Hepatocyte (in vitro differentiated cells): ENCODE data around the gene BCL3. TPM values are rescaled to one million over a fixed set of nuclear protein-coding genes. Genes with fewer than 3 reads are reported as not detected.
A peak's percentile ranks its signal among the peaks of the same experiment; 100 is the strongest.

Source experiments
- DNase-seq: peaks from one replicate; pipeline ENCODE4 v3.0.0-alpha.2; 2016; ENCODE audit warnings: low spot score
- H2AFZ ChIP-seq: fragments of 200-600 bp; sonication (generic); 2 replicates; pipeline ENCODE4 v1.6.0; 2016; ENCODE audit warnings: antibody characterized with exemption, mild to moderate bottlenecking
- H3K27ac ChIP-seq: fragments of 200-600 bp; sonication (generic); 2 replicates; pipeline ENCODE4 v1.5.1; 2016; ENCODE audit warnings: mild to moderate bottlenecking
- H3K27me3 ChIP-seq: fragments of 200-600 bp; sonication (generic); 2 replicates; pipeline ENCODE4 v1.6.1; 2016
- H3K36me3 ChIP-seq: fragments of 200-600 bp; sonication (generic); replicated peaks from 2 replicates; pipeline ENCODE4 v1.5.1; 2016; ENCODE audit warnings: low read depth; ENCODE audit not compliant: insufficient read depth
- H3K4me1 ChIP-seq: fragments of 200-600 bp; sonication (generic); 2 replicates; pipeline ENCODE4 v1.5.1; 2016; ENCODE audit warnings: mild to moderate bottlenecking, moderate library complexity; ENCODE audit not compliant: insufficient read depth
- H3K4me2 ChIP-seq: fragments of 200-600 bp; sonication (generic); 2 replicates; pipeline ENCODE4 v1.6.0; 2016
- H3K4me3 ChIP-seq: fragments of 200-600 bp; sonication (generic); 2 replicates; pipeline ENCODE4 v1.5.1; 2016; ENCODE audit warnings: mild to moderate bottlenecking
- H3K79me2 ChIP-seq: fragments of 200-600 bp; sonication (generic); 2 replicates; pipeline ENCODE4 v1.6.0; 2017; ENCODE audit warnings: mild to moderate bottlenecking
- H3K9me2 ChIP-seq: fragments of 200-600 bp; sonication (generic); replicated peaks from 2 replicates; pipeline ENCODE4 v1.6.0; 2017; ENCODE audit warnings: mild to moderate bottlenecking; ENCODE audit not compliant: insufficient read depth
- H3K9me3 ChIP-seq: fragments of 200-600 bp; sonication (generic); 2 replicates; pipeline ENCODE4 v1.5.1; 2016; ENCODE audit warnings: low read depth, mild to moderate bottlenecking
- H4K20me1 ChIP-seq: fragments of 200-600 bp; sonication (generic); 2 replicates; pipeline ENCODE4 v1.6.0; 2016; ENCODE audit warnings: mild to moderate bottlenecking; ENCODE audit not compliant: insufficient read depth, poor library complexity, severe bottlenecking
- CTCF ChIP-seq: fragments of 200-600 bp; sonication (generic); IDR thresholded peaks from 2 replicates; pipeline ENCODE4 v1.5.1; 2016; ENCODE audit warnings: antibody characterized with exemption, mild to moderate bottlenecking; ENCODE audit not compliant: poor library complexity
- EZH2 ChIP-seq: fragments of 200-600 bp; sonication (generic); IDR thresholded peaks from 2 replicates; pipeline ENCODE4 v1.6.1; 2016; ENCODE audit warnings: antibody characterized with exemption, mild to moderate bottlenecking, borderline replicate concordance
- EZH2phosphoT487 ChIP-seq: fragments of 200-600 bp; sonication (generic); IDR thresholded peaks from one replicate; pipeline ENCODE4 v1.6.1; 2018; ENCODE audit warnings: antibody characterized with exemption, mild to moderate bottlenecking, low read depth, moderate library complexity; ENCODE audit not compliant: unreplicated experiment, severe bottlenecking
- WGBS: methylation state at CpG from one replicate; pipeline ENCODE4 v1.1.6; 2016; ENCODE audit warnings: low lambda C conversion rate; ENCODE audit errors: missing lambda C conversion rate; 5-methylcytosine and 5-hydroxymethylcytosine counted together
- polyA plus RNA-seq: library from polyadenylated mRNA; unstranded; fragments of >200 nt; fragmentation: Nextera tagmentation; extraction: Ambion mirVana; gene quantifications from 2 replicates; pipeline ENCODE4 v1.2.1, GENCODE V29; 2016
- total RNA-seq: library from RNA; depleted of rRNA; stranded (reverse); fragments of >200 nt; gene quantifications from 2 replicates; pipeline ENCODE4 v1.2.3, GENCODE V29; 2014

The BCL3 gene
- total RNA-seq: 4.3 and 6.3 TPM in 2 replicates
- polyA plus RNA-seq: 45.7 and 51.4 TPM in 2 replicates

GRCh38 chr19:44748426-44749254 is at the start of gene BCL3:
Gene BCL3 (plus strand): TSS chr19:44748708. CDS start chr19:44748791, 83 bp downstream.
- peak within 1 kb of the TSS; percentile 70 for H3K4me3 ChIP-seq
- under 1% methylated on average over 30 of the region's 88 CpGs for WGBS
- H3K27ac ChIP-seq: peak within 1 kb of the TSS; percentile 100
- H2AFZ ChIP-seq: peak within 1 kb of the TSS; percentile 53
- H3K79me2 ChIP-seq: peaks cover 29% of the 10 kb centered on the region
- no peaks in the 10 kb centered on the region for H4K20me1 ChIP-seq
- peaks cover 30% of the 10 kb centered on the region for H3K4me1 ChIP-seq
- H3K9me3 ChIP-seq: no peaks in the 10 kb centered on the region
- no peaks in the 10 kb centered on the region for H3K27me3 ChIP-seq
- TF ChIP-seq EZH2: no peak
- no peak for TF ChIP-seq CTCF
- TF ChIP-seq EZH2phosphoT487: no peak
- no peaks in the 10 kb centered on the region for H3K9me2 ChIP-seq
- peak within 1 kb of the TSS; percentile 99 for H3K4me2 ChIP-seq
- DNase-seq: peak; percentile 92
- no peaks in the 10 kb centered on the region for H3K36me3 ChIP-seq

- H3K27me3 ChIP-seq: no peaks in the 10 kb centered on the region
- 93% methylated on average over 5 of the region's 5 CpGs for WGBS
These were observed 48.0 kb upstream of the BCL3 start for GRCh38 chr19:44700547-44700946.

GRCh38 chr19:44701228-44701627 is 47.3 kb upstream of the BCL3 start:
- Histone ChIP-seq H4K20me1 (no peaks in the 10 kb centered on the region), H3K9me3 (no peaks in the 10 kb centered on the region), H3K4me2 (no peak overlapping the region), H2AFZ (no peak overlapping the region), H3K4me1 (no peaks in the 10 kb centered on the region), H3K4me3 (no peak overlapping the region), H3K27me3 (no peaks in the 10 kb centered on the region), H3K27ac (no peak overlapping the region), H3K9me2 (no peaks in the 10 kb centered on the region), H3K36me3 (no peaks in the 10 kb centered on the region), H3K79me2 (no peaks in the 10 kb centered on the region)
- TF ChIP-seq CTCF: no peak
- 95% methylated on average over 11 of the region's 15 CpGs for WGBS
- DNase-seq: no peak

More at GRCh38 chr19:44700547-44700946, 48.0 kb upstream of the BCL3 start:
- DNase-seq: no peak
- no peaks in the 10 kb centered on the region for H3K36me3 ChIP-seq
- H3K27ac ChIP-seq: no peak overlapping the region
- no peaks in the 10 kb centered on the region for H3K9me2 ChIP-seq
- H3K4me2 ChIP-seq: no peak overlapping the region
- TF ChIP-seq EZH2 (no peak), EZH2phosphoT487 (no peak), CTCF (no peak)
- H3K79me2 ChIP-seq: no peaks in the 10 kb centered on the region
- no peak overlapping the region for H2AFZ ChIP-seq
- no peaks in the 10 kb centered on the region for H4K20me1 ChIP-seq
- H3K4me1 ChIP-seq: no peaks in the 10 kb centered on the region
- H3K4me3 ChIP-seq: no peak overlapping the region
- no peaks in the 10 kb centered on the region for H3K9me3 ChIP-seq
